C1 segment of cervical spinal cord (tissue), 14 donors: ENCODE measurements around the gene USP17L19.
"Not testable (repeated sequence)": the region's sequence is repeated elsewhere in the genome, so short reads cannot be mapped to it uniquely, and the experiment has no call there.

Experiments
- DNase-seq, 14 donors: peaks; one replicate each; lab custom pipeline; 2025; lab: John Stamatoyannopoulos, UW

Gene USP17L19

GRCh38 chr4:9253078-9253477 lies at the start of gene USP17L19:
Gene USP17L19, plus strand, starts transcription at chr4:9253378. Its CDS starts 0 bp downstream, at chr4:9253378.
- DNase-seq: not testable (repeated sequence)

- DNase-seq: not testable (repeated sequence)
These were observed 42.8 kb upstream of the USP17L19 start, which contains the start of gene USP17L10 for GRCh38 chr4:9210357-9210756. Gene USP17L10, plus strand, starts transcription at chr4:9210657. Its CDS starts 0 bp downstream, at chr4:9210657.

- DNase-seq: not testable (repeated sequence)
These were observed 38.5 kb upstream of the USP17L19 start for GRCh38 chr4:9214701-9215100.

GRCh38 chr4:9215105-9215504 lies 38.1 kb upstream of the USP17L19 start, which contains the start of gene USP17L11:
Gene USP17L11, plus strand, starts transcription at chr4:9215405. Its CDS starts 0 bp downstream, at chr4:9215405.
- DNase-seq: not testable (repeated sequence)

- DNase-seq: not testable (repeated sequence)
These were observed 33.3 kb upstream of the USP17L19 start, which contains the start of gene USP17L12 for GRCh38 chr4:9219852-9220251. Gene USP17L12, plus strand, starts transcription at chr4:9220152. Its CDS starts 0 bp downstream, at chr4:9220152.

- DNase-seq: not testable (repeated sequence)
These were observed 28.6 kb upstream of the USP17L19 start, which contains the start of gene USP17L13 for GRCh38 chr4:9224596-9224995. Gene USP17L13, plus strand, starts transcription at chr4:9224896. Its CDS starts 0 bp downstream, at chr4:9224896.

- not testable (repeated sequence) for DNase-seq
These were observed 22.9 kb upstream of the USP17L19 start for GRCh38 chr4:9230249-9230648.

GRCh38 chr4:9234085-9234484 lies 19.1 kb upstream of the USP17L19 start, which contains the start of gene USP17L15:
Gene USP17L15, plus strand, starts transcription at chr4:9234385. Its CDS starts 0 bp downstream, at chr4:9234385.
- not testable (repeated sequence) for DNase-seq

GRCh38 chr4:9238461-9238860 lies 14.7 kb upstream of the USP17L19 start:
- DNase-seq: not testable (repeated sequence)

GRCh38 chr4:9243579-9243978 lies 9.6 kb upstream of the USP17L19 start, which contains the start of gene USP17L17:
Gene USP17L17, plus strand, starts transcription at chr4:9243879. Its CDS starts 0 bp downstream, at chr4:9243879.
- DNase-seq: not testable (repeated sequence)

GRCh38 chr4:9247953-9248680 lies 5.1 kb upstream of the USP17L19 start, which contains the start of gene USP17L18:
Gene USP17L18, plus strand, starts transcription at chr4:9248630. Its CDS starts 0 bp downstream, at chr4:9248630.
- not testable (repeated sequence) for DNase-seq

- not testable (repeated sequence) for DNase-seq
These were observed 4.6 kb downstream of the USP17L19 start, which contains the start of gene USP17L20 for GRCh38 chr4:9257824-9258223. Gene USP17L20, plus strand, starts transcription at chr4:9258124. Its CDS starts 0 bp downstream, at chr4:9258124.

- not testable (repeated sequence) for DNase-seq
These were observed 9.4 kb downstream of the USP17L19 start, which contains the start of gene USP17L21 for GRCh38 chr4:9262572-9262971. Gene USP17L21, plus strand, starts transcription at chr4:9262872. Its CDS starts 0 bp downstream, at chr4:9262872.

GRCh38 chr4:9267319-9267718 lies 14.1 kb downstream of the USP17L19 start, which contains the start of gene USP17L22:
Gene USP17L22, plus strand, starts transcription at chr4:9267619. Its CDS starts 0 bp downstream, at chr4:9267619.
- DNase-seq: not testable (repeated sequence)

- DNase-seq: not testable (repeated sequence)
These were observed 18.5 kb downstream of the USP17L19 start for GRCh38 chr4:9271719-9272118.
